NCI-H460 (cell line): ENCODE results near the gene PTK7. TPM values are rescaled to one million over a fixed set of nuclear protein-coding genes. Genes with fewer than 3 reads are reported as not detected.
A peak's percentile ranks its signal among the peaks of the same experiment; 100 is the strongest.
"Not testable (repeated sequence)": the region's sequence is repeated elsewhere in the genome, so short reads cannot be mapped to it uniquely, and the experiment has no call there.

Experiments used
- DNase-seq: peaks from one replicate; pipeline ENCODE4 v3.0.0-alpha.2; 2016; ENCODE audit warnings: low read depth; ENCODE audit errors: extremely low read depth
- total RNA-seq: library from RNA; depleted of rRNA; stranded (reverse); fragments of >200 nt; shearing (Covaris generic); gene quantifications from 2 replicates; pipeline ENCODE4 v1.2.3, GENCODE V29; 2014

PTK7 gene
- total RNA-seq, 1 experiment from 2014 or later: 1.2 TPM

DNA sequence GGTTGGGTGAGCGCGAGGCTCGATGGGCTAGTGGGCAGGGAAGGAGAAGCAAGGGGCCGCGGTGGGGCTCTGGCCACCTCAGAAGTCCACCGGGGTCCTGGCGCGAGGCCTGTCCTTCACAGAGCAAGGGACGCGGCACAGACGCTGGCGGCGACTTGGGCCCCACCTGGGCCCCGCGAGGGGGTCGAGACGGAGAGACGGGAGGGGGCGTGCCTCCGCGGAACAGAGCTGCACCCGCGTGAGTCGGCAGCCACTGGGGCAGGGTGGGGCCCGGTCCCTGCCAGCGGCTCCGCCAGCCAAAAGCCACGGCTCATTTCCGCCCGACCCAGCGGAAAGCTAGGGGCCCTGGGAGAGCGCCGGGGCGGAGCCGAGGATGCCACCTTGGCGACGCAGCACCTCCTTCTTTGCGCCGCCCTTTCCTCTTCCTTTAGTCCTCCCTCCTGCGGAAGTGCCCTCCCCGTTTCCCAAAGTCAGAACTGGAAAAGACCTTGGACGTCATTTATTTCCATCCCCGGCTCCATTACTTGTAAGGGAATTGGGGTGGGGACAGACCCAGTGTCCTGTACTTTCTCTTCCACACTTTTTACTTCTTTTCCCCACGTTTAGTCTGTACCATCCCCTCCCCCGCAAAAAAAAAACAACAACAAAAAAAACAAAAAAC, 22.4 kb upstream of the PTK7 start, which contains the start of gene CUL7:
Gene CUL7 (minus strand): TSS at position 307 of the 661 bp plus-strand sequence. CDS start 1,063 bp downstream, outside the sequence.
- peak; percentile 90 for DNase-seq

DNA sequence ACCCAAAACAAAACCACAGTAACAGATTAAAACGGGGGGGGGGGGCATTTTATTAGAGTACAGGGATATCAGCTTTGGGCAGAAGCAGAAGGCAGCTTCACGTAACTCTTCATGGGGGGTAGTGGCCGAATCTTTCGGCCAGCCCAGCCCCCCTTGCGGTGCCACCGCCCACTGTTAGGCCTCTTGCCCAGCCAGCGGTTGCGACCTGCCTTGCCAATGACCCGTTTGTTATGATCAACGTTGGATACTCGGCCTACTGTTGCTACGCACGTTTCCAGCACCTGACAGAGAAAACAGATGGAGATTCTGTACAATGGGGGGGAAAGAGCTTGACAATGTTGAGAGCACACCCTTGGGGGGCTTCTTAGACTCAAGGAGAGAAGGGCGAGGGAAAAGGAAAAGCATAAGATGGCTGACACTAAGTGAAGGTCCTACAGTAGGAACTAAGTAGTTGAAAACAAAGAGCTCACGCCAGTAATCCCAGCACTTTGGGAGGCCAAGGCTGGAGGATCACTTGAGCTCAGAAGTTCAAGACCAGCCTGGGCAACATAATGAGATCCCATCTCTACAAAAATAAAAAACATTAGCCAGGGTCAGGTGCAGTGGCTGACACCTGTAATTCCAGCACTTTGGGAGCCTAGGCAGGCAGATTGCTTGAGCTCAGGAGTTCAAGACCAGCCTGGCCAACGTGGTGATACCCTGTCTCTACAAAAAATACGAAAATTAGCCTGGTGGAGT, 21.7 kb upstream of the PTK7 start:
- no peak for DNase-seq

- no peak for DNase-seq
These were observed 20.1 kb upstream of the PTK7 start for GRCh38 chr6:43055966-43056365.

GRCh38 chr6:43058531-43058930, 17.6 kb upstream of the PTK7 start:
- DNase-seq: no peak

DNA sequence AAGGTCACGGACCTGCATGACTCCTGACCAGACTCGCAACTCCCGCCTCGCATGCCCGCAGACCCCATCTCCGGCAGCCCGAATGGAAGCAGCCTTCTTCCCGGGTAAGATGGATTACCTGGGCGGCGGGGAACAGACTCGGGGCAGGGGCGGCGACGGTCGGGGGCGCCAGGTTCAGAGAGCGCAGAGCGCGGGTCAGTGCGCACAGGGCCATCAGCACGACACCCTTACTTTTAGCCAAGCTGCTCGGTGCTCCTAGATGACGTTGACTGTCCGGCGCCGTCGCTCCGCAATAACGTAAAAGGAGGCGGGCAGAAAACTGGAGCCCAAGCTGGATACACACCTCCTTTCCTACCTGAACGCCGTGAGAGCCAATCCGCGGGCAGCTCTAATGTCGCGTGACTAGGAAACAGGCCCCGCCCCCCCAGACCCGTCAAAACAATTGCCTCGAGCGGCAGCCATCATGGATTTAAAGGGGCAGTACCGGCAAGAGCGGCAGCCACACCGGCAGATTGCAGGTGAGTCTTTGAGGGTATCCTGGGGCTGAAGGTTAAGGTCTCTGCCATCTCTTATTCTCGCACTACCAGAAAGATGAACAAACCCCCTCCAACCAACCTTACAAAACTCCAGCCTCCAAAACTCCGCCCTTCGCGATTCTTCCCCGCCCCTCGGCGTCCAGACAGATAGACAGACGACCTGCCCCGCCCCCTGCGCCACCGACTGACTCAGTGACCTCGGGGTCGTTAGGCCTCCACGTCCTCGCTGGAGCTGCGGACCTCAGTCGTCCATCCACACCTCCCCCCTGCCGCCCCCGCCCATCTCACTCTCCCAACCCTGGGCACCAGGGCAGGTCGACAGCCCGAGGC, 16.7 kb upstream of the PTK7 start, which contains the start of the genes KLC4 and MRPL2:
Gene KLC4 (plus strand): TSS at position 464 of the 866 bp plus-strand sequence. CDS start 1,705 bp downstream, outside the sequence.
Gene MRPL2 (minus strand): TSS at position 267 of the 866 bp plus-strand sequence. CDS start 53 bp downstream, at position 214.
- DNase-seq: peak; percentile 97

DNA sequence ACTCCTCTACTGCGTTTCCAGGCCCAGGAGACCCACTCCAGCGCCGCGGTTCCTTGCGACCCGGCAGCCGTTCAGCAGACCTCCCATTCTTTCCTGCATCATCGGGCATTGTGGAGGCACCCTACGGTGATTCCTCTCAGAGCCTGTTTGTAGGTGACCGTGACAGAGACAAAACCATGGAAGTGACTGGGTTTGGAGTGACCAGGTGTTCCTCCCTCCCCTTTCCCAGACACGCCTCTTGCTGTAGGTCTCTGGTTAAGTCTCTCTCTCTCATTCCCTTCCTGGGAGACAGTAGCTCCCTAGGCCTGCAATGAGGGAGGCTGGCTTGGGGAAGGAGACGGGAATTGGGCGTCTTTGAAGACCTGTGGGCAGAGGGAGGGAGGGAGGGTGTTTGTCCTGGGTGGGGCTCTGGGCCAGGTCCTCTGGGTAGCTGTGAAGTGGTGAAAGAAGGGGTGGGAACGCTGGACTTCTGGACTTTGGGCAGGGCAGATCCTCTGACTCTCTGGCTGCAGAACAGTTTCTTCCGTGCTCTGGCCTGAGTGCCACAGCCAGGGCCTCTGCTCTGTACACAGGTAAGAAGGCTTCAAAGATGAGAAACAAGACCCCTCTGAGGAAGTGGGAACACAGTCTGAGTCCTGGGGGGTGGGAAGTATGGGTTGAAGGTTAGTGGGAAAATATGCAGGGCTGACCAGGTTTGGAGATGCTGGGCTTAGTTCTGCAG, 15.9 kb upstream of the PTK7 start:
- DNase-seq: no peak

- DNase-seq: no peak
These were observed 15.1 kb upstream of the PTK7 start for GRCh38 chr6:43060755-43061633.

GRCh38 chr6:43061861-43062260, 14.3 kb upstream of the PTK7 start:
- no peak for DNase-seq

GRCh38 chr6:43062818-43063217, 13.3 kb upstream of the PTK7 start:
- no peak for DNase-seq

DNA sequence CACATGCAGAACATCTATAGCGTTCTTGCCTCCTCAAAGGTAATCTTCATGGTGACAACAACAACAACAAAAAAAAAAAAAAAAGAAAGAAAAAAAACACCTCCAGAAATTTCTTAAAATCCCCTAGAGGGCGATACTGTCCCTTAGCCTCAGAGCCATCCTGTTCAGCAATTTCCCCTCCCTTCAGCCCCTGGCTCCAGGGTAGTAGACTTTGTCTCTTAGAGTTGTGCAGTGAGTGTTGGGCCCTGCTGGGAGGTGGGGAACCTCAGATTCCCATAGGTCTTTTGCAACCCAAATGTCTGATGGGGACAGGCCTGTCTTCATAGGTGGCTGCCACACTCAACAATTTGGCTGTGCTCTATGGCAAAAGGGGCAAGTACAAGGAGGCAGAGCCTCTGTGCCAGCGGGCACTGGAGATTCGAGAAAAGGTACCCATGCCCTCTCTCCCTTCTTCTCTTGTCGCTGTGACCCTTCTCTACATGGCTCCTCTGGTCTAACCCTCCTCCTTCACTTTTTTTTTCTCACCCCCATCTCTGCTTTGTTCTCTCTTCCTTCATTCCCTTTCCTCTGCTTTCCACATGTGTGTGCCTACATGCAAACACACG, 6.0 kb upstream of the PTK7 start:
- DNase-seq: peak; percentile 24

- DNase-seq: no peak
These were observed 1.1 kb upstream of the PTK7 start for GRCh38 chr6:43074847-43075669.

DNA sequence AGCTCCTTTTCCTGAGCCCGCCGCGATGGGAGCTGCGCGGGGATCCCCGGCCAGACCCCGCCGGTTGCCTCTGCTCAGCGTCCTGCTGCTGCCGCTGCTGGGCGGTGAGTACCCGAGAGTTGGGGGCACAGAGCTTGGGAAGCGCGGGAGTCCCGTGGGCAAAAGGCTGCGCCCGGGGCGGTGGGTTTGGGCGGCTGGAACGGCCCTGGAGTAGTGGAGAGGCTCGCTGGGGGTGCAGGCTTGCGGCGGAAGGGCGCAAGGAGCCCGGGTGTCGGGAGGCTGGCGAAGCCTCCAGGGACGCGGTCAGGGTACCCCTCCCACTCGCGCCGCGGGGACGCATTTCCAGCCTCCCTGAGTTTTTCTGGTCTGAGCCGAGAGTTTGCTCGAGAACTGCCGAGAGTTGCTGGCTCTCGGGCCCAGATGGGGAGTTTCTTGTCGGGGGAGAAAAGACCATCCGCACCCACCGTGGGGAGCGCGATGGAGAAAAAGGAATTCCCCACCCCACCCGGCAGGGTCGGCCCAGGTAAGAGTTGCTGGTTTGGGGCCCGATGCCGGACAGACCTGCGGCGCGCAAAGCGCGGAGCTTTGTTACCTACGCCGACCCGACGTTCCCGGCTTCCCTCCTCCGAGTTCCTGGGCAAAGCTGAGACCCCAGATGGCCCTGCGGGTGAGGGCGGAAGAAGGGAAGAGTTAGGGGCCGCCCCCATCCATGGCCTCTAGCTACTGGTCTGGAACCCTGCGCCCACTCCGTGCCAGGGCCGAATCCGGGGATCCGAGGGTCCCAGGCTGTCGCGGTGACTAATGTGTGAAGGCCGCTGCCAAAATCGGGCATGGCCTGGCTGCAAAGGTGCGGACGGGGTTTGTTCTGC, 584 bp downstream of the PTK7 start:
- DNase-seq: no peak

DNA sequence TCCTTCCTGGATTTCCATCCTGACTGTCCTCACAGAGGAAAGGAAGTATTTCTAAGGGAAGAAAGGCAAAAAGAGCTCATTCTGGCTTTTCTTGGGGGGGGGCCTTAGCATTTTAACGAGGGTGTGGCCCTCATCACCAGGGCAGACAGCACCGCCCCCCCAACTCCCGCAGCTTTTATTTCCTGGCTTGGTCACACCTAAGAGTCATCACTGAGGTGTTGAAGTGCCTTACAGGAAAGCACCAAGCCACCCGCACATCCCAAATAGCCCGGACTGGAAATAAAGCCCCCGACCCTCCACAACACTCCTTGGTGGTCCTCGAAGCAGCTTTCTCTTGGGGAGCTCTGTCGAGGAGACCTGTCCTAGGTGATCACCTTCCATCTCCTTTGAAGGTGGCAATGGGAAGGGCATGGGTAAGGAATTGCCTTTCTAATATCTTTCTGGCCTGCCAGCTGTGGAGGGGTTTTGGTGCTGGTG, 1.3 kb downstream of the PTK7 start:
- no peak for DNase-seq

DNA sequence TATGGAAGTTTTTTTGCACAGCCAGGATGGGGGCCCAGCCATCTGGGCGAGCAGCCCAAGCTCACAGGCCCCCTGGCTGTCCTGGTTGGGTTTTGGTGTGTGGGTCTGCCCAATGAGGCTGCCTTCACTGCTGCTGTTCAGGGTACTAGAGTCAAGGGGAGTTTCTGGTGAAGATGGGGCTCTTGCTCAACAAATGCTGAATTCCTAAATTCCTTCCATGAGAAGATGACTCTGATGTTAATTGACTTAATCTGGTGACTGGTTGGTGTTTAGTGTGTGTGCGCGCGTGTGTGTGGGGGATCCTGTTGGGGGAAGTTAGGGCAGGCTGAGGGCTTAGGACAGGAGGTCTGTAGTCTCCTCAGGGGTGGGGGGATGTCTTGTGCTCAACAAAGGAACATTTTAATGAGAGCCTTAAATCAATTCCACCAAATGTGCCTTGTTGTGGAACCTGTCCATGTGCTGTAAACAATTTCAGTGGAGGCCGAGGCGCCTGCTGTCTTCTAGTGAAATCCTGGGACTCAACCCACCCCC, 1.9 kb downstream of the PTK7 start:
- no peak for DNase-seq

GRCh38 chr6:43078691-43079090, 2.6 kb downstream of the PTK7 start:
- no peak for DNase-seq

DNA sequence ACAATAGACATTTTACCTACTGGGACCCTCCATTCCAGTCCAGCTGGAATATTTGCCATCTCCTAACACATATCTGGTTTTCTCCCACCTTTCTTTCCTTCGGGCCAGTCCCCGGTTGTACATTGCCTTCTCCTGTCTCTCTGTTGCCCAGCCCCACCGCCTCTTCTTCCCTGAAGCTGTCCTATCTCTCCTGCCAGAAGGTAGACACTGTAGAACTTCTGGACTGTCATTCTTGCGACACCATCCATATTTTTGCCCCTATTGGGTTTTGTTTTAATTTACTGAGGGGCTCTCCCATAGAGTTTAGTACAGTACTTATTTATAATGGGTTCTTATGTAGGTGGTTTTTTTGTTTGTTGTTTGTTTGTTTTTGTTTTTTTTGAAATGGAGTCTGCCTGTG, 4.9 kb downstream of the PTK7 start:
- no peak for DNase-seq

GRCh38 chr6:43081922-43082321, 5.8 kb downstream of the PTK7 start:
- DNase-seq: not testable (repeated sequence)
